Ramos (cell line): ENCODE data around the gene SNAP29.
"Not testable (repeated sequence)": the region's sequence is repeated elsewhere in the genome, so short reads cannot be mapped to it uniquely, and the experiment has no call there.

Experiments used
- in situ Hi-C: fragments of 300-500 bp; cut with MboI; formaldehyde crosslinking; loops from one replicate; pipeline ENCODE4 v1.14.3; 2022; ENCODE audit warnings: low sequenced_read_pairs; ENCODE audit not compliant: unreplicated experiment

Gene SNAP29

GRCh38 chr22:20926243-20926642, 67.4 kb downstream of the SNAP29 start:
- in situ Hi-C loops = no loop called here

- in situ Hi-C loops = no loop called here
These were observed 69.2 kb downstream of the SNAP29 start for GRCh38 chr22:20927940-20928572.

- in situ Hi-C loops = no loop called here
These were observed 69.8 kb downstream of the SNAP29 start for GRCh38 chr22:20928573-20928967.

- in situ Hi-C loops = no loop called here
These were observed 71.2 kb downstream of the SNAP29 start for GRCh38 chr22:20930004-20930403.

- in situ Hi-C loops = not testable (repeated sequence)
These were observed 71.6 kb downstream of the SNAP29 start for GRCh38 chr22:20930435-20930834.

GRCh38 chr22:20931126-20931654, 72.4 kb downstream of the SNAP29 start:
- in situ Hi-C loops = no loop called here

GRCh38 chr22:20933910-20934309, 75.1 kb downstream of the SNAP29 start:
- in situ Hi-C loops = no loop called here

- in situ Hi-C loops = not testable (repeated sequence)
These were observed 76.2 kb downstream of the SNAP29 start for GRCh38 chr22:20935049-20935448.

- in situ Hi-C loops = not testable (repeated sequence)
These were observed 77.2 kb downstream of the SNAP29 start for GRCh38 chr22:20935780-20936539.

- in situ Hi-C loops = no loop called here
These were observed 78.4 kb downstream of the SNAP29 start for GRCh38 chr22:20937031-20937793.

GRCh38 chr22:20937794-20938671, 79.2 kb downstream of the SNAP29 start:
- in situ Hi-C loops = no loop called here

GRCh38 chr22:20939457-20940185, 80.8 kb downstream of the SNAP29 start:
- in situ Hi-C loops = not testable (repeated sequence)

GRCh38 chr22:20940186-20940651, 81.4 kb downstream of the SNAP29 start:
- in situ Hi-C loops = no loop called here
